ENCODE measurements around the gene PCDHAC2.

PCDHAC2 gene

DNA sequence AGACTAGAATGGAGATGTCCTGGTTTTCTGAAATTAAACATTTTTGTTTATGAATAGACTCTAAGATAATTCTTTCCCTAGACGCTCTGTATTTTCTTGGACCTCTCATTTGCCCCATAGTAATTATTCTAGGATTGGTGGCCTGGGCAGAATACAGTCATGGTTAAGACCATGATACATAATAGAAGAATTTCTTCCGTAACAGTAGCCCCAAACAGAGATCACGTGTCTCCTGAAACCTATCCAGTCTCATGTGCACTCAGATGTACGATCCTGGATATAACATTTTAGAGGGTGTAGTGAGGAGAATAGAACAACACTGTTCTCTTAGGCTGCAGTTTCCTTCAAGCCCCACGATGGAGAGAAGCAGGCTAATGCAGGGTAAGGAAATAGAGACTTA, 22.3 kb downstream of the PCDHAC2 start:
- peak; percentile 23 for DNase-seq (ENCODE audit: low spot score)

DNA sequence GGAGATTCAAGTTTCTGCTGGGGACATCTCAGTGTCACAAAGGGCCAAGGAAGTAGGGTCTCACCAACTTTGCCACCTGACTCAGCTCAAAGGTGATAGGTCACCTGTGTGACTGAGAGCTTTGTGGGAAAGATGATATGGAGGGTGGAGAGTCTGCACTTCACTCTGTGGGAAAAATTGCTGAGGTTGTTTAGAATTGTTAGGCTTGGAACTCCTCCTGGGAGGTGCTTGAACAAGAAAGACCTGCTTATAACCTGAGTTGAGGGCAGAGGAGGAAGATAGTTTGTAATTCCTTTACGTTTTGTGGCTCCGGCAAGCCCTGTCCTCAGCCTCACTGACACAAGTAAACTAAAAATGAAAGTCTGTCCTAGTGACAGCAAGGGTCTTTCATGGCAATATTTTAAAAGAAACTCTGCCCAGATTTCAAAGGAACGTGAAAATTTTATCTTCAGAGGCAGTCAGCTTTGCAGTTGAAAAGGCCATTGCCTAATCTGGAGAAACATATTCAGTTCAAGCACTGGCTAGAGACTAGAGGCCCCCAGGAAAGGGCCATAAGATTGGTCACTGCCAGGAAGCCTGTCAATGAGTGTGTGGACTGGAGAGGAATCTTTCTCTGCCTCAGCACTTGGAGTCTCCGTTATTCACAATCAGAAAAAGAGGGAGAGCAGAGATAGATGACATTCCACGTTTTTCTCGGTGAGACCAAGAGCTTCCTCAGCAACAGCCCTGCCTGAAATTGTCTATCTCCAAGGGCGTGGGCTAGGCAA, 23.2 kb downstream of the PCDHAC2 start:
- DNase-seq (ENCODE audit: low spot score): no peak

DNA sequence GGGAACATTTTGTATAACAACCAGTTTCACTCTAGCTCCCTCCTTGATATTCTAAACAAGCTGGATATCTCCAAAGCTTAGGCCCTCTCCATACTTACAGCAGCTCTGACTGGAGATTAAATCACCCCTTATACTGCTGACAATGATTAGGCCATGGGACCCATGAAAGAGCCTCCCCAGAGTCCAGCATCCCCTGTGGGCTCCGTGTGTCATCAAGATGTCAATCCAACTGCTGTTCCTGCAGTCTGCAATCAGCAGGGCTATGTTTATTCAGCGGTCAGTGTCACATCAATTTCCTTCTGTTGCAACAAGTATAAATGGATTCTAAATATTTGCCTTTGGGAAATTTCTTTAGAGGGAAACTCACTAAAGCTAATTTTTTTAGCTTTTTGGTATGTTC, 26.6 kb downstream of the PCDHAC2 start:
- DNase-seq (ENCODE audit: low spot score): no peak

DNA sequence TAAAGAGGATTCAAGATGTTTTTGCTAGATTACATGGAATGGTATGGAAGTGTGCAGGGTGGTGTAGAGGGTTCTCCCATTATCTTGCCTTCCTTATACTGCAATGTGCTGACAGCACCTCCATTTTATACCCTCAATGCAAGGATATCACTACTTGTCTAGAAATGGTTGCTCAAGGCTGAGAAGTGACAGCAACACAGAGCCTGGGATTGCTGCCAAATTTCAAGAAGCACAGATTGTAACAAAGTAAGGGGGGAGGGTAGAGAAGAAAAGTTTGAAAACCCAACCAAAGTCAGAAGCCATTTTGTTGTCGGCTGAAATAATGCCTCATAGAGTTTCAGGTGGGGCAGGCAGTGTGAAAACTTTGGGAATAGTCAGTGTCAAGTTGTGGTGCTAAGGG, 29.8 kb downstream of the PCDHAC2 start:
- no peak for DNase-seq (ENCODE audit: low spot score)

DNA sequence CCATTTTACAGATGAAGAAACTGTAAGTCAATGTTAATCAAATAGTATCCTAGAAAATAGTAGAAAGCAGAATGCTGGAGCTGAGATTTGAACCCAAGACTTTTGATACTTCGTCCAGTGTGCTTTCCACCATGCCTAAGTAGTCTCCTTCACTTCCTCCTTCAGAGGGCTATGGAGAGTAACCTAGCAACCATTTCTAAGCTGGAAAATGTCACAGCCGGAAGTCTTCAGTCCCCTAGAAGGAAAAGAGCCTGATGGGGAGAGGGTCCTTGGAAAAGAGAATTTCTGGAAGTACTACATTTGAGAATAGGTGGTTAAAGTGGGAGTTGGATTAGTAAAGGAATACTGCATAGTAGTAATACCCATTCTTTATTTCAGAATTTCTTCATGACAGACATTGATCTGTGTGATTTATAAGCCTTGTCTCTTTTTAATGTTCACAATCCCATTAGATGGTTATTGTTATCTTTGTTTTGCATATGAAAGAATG, 32.7 kb downstream of the PCDHAC2 start:
- no peak for DNase-seq (ENCODE audit: low spot score)

DNA sequence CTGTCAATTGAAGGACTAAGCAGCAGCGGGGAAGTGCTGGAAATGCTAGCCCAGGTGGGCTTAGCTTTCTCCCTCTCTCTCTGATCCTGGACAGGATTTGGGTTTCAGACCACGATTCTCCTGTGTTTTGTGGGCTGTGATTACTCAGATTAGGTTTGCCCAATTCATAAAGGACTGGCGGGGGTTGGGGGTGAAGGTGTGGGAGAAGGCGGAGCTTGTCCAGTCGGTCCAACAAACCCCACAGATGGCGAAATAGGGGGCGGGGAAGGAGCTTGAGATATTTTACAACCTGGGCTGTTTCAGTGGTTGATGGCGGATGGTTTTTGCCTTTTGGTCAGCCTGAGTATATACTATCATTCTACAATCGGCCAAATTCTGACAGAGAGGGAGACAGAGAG, 35.2 kb downstream of the PCDHAC2 start:
- peak; percentile 42 for DNase-seq (ENCODE audit: low spot score)

DNA sequence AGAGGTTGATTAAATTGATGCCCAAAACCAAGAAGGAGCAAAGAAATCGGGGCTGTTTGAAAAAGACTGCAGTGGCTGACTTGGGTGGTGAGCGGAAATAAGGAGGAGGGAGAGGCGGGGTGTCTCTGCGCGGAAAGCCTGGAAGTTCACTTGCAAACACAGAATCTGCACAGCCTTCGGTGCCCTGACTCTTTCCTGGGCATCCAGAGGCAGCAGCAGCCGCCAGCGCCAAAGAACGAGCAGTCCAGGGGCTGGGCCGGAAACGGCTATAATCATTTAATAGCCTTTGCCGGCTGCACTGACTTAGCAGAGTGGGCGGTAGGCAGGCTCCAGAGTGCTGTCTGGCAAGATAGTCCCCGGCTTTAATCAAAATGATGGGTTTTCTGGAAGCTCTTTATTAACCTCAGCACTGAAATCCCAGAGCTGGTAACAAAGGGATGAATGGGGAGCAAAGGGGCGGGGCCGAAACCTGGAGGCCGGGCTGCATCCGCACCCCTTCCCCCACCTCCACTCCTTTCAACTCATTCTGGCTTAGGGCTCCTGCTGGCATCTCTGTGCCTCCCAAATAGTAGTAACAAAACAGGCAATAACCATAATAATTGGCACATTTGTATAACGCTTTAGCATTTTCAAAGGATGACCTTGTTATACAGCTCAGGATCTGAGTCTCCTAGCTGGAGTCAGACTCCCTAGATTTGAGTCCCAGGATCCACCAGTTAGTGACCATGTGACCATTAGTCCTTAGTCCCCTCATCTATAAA, 35.7 kb downstream of the PCDHAC2 start:
- peak; percentile 57 for DNase-seq (ENCODE audit: low spot score)

DNA sequence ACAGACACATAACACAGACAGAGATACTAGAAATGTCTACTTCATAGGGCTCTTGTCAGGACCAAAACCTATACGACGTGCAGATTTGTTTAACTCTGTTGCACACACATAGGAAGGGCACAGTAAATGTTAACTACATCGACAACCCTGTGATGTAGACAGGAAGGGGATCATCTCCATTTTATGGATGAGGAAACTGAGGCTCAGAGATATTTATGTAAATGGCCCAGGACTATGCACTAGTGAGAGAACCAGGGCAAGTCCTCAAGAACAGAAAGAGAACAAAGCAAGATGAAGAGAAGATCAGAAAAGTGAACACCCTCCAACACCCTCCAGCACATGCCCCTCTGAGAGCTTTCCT, 36.3 kb downstream of the PCDHAC2 start:
- DNase-seq (ENCODE audit: low spot score): no peak

DNA sequence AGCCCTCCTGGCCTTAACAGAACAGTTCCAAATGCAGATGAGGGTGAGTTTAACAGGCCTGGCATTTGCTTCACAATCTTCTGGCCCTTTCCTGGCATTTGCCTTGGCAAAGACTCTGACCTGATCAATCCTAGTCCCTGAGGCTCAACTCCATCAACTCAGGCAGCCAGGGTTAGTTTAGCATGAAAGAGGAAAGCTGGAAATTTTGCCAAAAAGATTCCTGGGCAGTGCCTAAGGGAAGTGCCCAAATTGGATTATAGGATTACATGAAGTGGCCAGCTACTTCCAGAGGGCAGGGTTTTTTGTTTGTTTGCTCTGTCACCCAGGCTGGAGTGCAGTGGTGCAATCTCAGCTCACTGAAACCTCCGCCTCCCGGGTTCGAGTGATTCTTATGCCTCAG, 36.8 kb downstream of the PCDHAC2 start:
- no peak for DNase-seq (ENCODE audit: low spot score)

DNA sequence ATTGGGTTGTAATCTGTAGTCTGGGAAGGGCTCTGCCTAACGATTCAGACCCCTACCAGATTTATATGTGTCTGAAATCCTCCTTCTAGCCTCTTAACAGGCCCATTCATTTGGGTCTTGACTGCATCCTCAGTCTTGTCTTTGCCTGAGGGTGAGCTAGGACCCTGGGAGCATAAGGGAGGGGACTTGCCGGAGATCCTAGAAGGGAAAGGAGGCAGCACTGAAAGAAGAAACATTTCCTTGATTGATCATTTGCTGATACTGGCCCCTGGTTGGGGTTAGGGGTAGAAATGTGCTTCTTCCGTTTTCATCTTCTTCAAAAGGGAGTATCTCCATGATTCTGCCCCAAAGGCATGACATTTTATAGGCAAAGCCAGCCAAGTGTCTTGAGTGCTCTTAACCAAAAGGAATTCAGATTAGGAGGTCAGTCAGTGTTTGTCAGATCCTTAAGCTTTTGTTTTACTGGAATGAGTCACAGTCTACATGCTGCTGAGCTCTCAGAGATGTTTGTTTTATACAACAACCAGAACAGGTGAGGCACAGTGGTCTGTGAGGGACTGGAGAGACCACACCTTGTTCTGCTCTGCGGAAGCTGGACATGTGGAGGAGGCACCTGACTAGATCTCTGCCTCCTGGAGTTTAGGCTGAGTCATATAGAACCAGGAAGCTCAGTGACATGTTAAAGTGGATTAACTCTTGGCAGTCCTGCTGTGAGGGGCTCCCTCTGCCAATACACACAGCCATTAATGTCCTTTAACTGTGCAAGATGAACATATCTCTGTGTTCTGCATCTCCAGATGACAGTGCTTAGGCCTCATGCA, 37.7 kb downstream of the PCDHAC2 start:
- peak; percentile 97 for DNase-seq (ENCODE audit: low spot score)

DNA sequence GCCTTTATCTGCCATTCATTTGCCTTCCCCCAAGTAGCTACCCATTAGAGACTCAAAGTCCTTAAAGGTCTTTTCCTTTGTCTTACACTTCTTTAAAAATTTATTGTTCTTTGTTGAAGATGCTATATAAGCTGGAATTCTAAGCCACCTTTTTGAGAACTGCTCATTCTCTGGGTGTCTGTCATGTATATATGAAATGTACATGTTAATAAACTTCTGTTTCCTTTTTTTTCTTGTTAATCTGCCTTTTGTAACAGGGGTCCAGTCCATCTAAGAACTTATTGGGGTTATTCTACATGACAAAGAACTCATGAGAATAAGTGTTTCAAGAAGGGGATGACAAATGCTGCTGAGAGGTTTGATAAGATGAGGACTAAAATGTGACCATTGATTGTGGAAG, 41.5 kb downstream of the PCDHAC2 start:
- DNase-seq (ENCODE audit: low spot score): no peak

DNA sequence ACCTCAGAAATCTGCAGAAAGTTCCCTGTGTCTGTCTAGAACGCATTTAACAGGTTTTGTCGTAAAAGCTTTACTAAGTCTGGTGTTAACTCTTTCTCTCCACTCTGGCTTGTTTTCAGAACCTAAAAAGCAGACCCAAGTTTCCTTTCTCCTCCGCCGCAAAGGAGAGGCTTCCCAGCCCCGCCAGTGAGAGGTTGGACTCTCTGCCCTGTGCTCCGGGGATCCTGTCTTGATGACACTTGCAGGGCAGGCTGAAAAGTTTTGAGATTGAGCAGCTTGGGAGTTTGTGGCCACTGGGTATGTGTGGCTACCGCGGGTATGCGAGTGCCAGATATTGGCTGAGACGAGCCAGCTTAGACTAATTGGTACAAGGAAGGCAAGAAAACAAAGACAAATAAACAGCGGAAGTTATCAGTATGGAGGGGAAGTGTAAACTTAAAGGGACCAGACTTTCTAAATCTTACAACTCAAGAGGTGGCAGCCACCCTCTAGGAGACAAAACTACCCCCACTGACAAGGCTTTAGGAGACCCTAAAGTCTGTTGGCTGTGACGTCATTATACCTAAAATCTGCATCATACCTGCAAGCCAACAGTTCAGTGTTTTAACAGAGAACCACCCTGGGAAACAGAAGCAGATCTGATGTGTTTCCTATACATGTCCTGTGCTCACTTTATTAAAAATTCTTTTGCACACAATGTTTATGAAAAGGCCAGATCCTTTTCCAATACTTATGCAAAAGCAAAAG, 43.9 kb downstream of the PCDHAC2 start:
- no peak for DNase-seq (ENCODE audit: low spot score)

DNA sequence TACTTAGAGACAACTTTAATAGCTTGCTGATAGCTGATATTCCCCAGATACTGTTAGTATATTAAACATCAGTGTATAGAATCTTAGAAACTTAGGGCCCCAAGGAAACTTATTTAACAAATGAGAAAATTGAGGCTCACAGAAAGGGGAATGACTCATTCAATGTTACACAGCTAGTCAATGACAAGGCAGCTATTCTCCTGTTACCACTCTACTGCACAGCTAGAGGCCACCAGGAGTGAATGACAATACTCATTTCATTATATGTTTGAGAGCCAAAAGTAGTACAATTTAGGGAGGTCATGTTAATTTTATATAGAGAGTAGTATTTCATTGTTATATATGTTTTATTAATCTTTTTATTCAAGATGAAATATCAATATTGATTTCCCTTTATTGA, 51.7 kb downstream of the PCDHAC2 start:
- peak; percentile 10 for DNase-seq (ENCODE audit: low spot score)

Measured in kidney tubule cell (primary cell).